ENCODE measurements around the gene ABCE1.

GRCh38 chr4:145056325-145057130 is 41.6 kb upstream of the ABCE1 start:
- TF ChIP-seq CTCF (IDR thresholded peaks at IDR 0.05) (no peak), POLR2AphosphoS5 (IDR thresholded peaks at IDR 0.05; ENCODE audit: low read depth, low read length) (no peak), SIN3A (IDR thresholded peaks at IDR 0.05; ENCODE audit: borderline replicate concordance, insufficient read depth, low read depth, low read length) (no peak), REST (IDR thresholded peaks at IDR 0.05; ENCODE audit: insufficient read depth in 1 of 2, low read depth in 2 of 2, low read length in 1 of 2) (no peak)

Data from Panc1 (cell line).